ENCODE results near the gene PHACTR1. TPM values are rescaled to one million over a fixed set of nuclear protein-coding genes. Genes with fewer than 3 reads are reported as not detected.

Gene PHACTR1
- polyA plus RNA-seq, 1 experiment: not detected

DNA sequence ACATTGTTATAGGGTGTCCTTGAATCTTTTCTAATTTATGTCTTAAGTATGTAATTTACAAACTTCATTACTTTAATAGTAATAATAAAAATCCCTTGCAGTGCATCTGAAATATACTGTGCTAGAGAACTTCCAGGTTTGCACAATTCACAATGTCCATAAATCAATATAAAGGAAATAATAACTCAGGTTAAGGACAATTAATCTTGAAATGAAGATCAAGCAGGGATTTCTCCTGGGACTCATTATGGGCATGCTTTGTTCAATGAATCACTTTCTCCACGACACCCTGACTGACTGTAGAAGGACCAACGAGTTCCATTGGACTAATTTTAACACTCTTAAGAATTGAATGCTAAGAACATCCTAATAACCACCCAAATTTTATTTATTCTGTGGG is 110.0 kb downstream of the PHACTR1 start:
- POLR2A ChIA-PET: no interaction called here
- no peak for DNase-seq (ENCODE audit: low read depth, low spot score)
- Histone ChIP-seq H3K27me3 (ENCODE audit: control insufficient read depth, insufficient read depth, low read length) (no peaks in the 10 kb centered on the region), H3K4me3 (ENCODE audit: low read depth, low read length) (no peak overlapping the region), H3K9me3 (ENCODE audit: control insufficient read depth, insufficient read depth, low read length) (peaks cover 3% of the 10 kb centered on the region; the same call in 1 of the 2 replicates), H3K27ac (ENCODE audit: low read depth, low read length) (no peak overlapping the region)
- CTCF ChIA-PET: no interaction called here
- TF ChIP-seq, protein P1, sequence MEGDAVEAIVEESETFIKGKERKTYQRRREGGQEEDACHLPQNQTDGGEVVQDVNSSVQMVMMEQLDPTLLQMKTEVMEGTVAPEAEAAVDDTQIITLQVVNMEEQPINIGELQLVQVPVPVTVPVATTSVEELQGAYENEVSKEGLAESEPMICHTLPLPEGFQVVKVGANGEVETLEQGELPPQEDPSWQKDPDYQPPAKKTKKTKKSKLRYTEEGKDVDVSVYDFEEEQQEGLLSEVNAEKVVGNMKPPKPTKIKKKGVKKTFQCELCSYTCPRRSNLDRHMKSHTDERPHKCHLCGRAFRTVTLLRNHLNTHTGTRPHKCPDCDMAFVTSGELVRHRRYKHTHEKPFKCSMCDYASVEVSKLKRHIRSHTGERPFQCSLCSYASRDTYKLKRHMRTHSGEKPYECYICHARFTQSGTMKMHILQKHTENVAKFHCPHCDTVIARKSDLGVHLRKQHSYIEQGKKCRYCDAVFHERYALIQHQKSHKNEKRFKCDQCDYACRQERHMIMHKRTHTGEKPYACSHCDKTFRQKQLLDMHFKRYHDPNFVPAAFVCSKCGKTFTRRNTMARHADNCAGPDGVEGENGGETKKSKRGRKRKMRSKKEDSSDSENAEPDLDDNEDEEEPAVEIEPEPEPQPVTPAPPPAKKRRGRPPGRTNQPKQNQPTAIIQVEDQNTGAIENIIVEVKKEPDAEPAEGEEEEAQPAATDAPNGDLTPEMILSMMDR (IDR thresholded peaks at IDR 0.05; ENCODE audit: low read depth, low read length): no peak

GRCh38 chr6:12827921-12828320 is 111.4 kb downstream of the PHACTR1 start:
- H3K9me3 ChIP-seq (ENCODE audit: control insufficient read depth, insufficient read depth, low read length): peaks cover 3% of the 10 kb centered on the region; the same call in 1 of the 2 replicates
- no peak for DNase-seq (ENCODE audit: low read depth, low spot score)
- ChIA-PET POLR2A (no interaction called here), CTCF (no interaction called here)
- H3K27me3 ChIP-seq (ENCODE audit: control insufficient read depth, insufficient read depth, low read length): no peaks in the 10 kb centered on the region
- TF ChIP-seq, protein P1 (IDR thresholded peaks at IDR 0.05; ENCODE audit: low read depth, low read length): no peak
- H3K4me3 ChIP-seq (ENCODE audit: low read depth, low read length): no peak overlapping the region
- H3K27ac ChIP-seq (ENCODE audit: low read depth, low read length): no peak overlapping the region

GRCh38 chr6:12832226-12832735 is 115.7 kb downstream of the PHACTR1 start:
- no peak overlapping the region for H3K27ac ChIP-seq (ENCODE audit: low read depth, low read length)
- ChIA-PET CTCF (no interaction called here), POLR2A (no interaction called here)
- TF ChIP-seq, protein P1 (IDR thresholded peaks at IDR 0.05; ENCODE audit: low read depth, low read length): no peak
- no peaks in the 10 kb centered on the region for H3K9me3 ChIP-seq (ENCODE audit: control insufficient read depth, insufficient read depth, low read length)
- DNase-seq (ENCODE audit: low read depth, low spot score): no peak
- H3K4me3 ChIP-seq (ENCODE audit: low read depth, low read length): no peak overlapping the region
- no peaks in the 10 kb centered on the region for H3K27me3 ChIP-seq (ENCODE audit: control insufficient read depth, insufficient read depth, low read length)

DNA sequence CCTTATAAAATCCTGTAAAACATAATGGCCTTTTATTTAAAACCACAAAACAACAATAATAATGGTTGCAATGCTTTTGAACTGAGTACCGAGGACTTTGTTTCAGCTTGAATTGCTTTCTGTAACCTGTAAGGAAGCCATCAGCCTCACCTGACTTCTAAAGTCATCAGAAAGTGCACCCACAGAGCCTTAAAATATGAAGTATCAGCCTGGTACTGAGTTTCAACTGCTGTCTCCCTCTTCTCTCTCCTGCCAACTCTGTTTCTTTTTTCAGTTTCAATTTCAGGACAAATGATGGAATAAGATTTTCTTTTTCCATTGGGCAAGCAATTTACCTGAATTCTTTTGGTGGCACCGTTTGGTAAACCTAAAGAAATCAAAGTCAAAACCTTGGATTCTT is 119.4 kb downstream of the PHACTR1 start:
- TF ChIP-seq, protein P1 (IDR thresholded peaks at IDR 0.05; ENCODE audit: low read depth, low read length): no peak
- ChIA-PET CTCF (no interaction called here), POLR2A (no interaction called here)
- Histone ChIP-seq H3K27ac (ENCODE audit: low read depth, low read length) (no peak overlapping the region), H3K9me3 (ENCODE audit: control insufficient read depth, insufficient read depth, low read length) (no peaks in the 10 kb centered on the region), H3K4me3 (ENCODE audit: low read depth, low read length) (no peak overlapping the region), H3K27me3 (ENCODE audit: control insufficient read depth, insufficient read depth, low read length) (no peaks in the 10 kb centered on the region)
- DNase-seq (ENCODE audit: low read depth, low spot score): no peak

GRCh38 chr6:12841619-12842018 is 125.1 kb downstream of the PHACTR1 start:
- no peak overlapping the region for H3K27ac ChIP-seq (ENCODE audit: low read depth, low read length)
- no peak for DNase-seq (ENCODE audit: low read depth, low spot score)

More at GRCh38 chr6:12841619-12842018, 125.1 kb downstream of the PHACTR1 start:
- Histone ChIP-seq H3K4me3 (ENCODE audit: low read depth, low read length) (no peak overlapping the region), H3K9me3 (ENCODE audit: control insufficient read depth, insufficient read depth, low read length) (no peaks in the 10 kb centered on the region), H3K27me3 (ENCODE audit: control insufficient read depth, insufficient read depth, low read length) (no peaks in the 10 kb centered on the region)
- TF ChIP-seq, protein P1 (IDR thresholded peaks at IDR 0.05; ENCODE audit: low read depth, low read length): no peak
- CTCF ChIA-PET: no interaction called here
- POLR2A ChIA-PET: no interaction called here
